ENCODE measurements around the gene TXNDC2.
A peak's percentile ranks its signal among the peaks of the same experiment; 100 is the strongest.

Gene TXNDC2

DNA sequence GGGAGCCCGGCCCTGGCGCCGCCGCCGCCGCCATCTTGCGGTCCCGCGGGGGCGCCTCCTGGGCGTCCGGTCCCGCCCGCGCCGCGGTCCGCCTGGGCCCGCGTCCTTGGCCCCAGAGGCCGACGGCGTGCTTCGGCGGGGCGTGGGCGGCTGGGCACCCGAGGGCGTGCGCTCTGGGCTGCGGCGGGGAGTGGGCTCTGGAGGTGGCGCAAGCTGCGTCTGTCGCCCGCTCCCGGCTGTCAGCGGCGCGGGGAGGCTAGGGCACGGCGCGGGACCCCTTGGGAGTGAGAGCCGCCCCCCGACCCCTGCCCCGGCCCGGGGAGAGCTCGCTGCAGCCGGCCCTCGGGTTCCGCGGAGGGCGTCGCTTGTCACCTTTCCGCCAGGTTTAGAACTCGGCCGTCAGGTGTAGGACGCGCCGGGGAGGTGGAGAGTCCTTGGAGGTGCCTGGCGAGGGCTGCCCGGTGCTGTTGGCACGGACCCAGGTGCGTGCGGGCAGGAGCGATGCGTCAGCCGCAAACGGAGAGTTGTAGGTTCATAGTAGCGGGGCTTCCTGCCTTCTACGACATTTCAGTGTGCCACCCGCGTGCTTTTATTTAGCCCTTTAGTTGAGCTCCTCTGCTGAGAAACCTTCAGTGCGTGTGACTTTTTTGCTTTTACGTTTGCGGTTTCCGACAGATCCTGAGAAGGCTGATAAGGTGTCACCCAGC lies 29.0 kb downstream of the TXNDC2 start:
- peak; percentile 63 for DNase-seq

DNA sequence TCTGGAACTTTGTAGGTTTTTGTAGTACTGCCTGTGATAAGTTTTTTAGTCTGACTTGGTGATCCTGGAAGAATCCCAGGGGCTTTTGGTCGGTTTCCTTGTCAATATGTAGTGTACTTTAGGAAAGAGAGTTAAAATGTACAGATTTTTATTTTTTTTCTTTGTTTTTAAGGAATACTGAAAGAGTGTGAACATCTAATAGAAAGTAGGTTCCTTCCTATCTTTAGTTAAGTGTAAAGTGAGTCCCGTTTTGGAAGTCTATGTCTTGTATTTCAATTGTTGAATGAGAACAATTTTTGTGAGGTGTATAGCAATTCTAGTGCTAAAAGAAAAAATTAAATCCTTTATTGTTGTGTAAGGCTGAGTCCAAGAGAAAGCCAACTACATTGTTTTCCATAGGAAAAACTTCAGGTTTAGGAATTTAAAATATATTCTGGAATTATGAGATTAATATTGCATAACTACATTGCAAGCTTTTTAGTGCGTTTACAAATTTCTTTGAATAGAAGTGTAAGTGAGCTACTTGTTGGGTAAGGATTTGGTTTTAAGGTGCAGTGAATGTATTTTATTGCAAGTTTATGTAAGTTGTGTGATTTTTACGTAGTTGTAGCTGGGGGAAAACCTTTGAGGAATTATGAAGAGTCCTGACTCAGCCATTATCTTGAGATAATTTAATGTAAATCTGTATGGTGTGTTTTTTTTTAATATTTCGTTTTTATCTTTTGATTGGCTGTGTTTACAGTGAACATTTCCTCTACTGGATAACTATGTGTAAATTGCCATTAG lies 29.7 kb downstream of the TXNDC2 start:
- no peak for DNase-seq

DNA sequence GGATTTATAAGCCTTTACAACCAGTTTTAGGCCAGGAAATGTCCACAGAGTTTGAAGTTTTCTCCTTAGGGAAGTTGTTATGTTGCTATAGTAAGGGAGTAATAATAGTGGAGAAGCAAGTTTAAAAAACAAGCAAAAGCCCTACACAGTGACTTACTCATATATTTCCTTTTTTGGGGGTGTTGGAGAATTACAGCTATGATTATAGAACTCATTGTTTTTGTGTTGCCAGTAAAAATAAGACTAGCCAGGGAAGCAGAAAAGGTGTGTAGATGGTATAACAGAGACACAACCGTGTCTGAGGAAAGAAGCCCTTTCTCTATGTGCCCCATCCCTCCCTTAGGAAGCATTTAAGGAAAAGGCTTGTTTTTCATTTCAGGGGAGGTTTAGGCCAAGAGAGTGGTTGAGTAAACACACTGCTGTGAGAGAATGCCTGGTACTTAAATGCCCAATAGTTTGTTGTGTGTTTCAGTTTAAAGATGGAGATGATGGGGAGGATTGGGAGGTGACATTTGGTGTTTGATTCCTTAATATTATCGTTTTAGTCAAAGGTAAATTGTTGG lies 30.4 kb downstream of the TXNDC2 start:
- no peak for DNase-seq

- DNase-seq: no peak
Observed at GRCh38 chr18:9916808-9917207, 31.0 kb downstream of the TXNDC2 start.

- DNase-seq: no peak
Observed at GRCh38 chr18:9918016-9918680, 32.4 kb downstream of the TXNDC2 start.

GRCh38 chr18:9919564-9920232 lies 33.9 kb downstream of the TXNDC2 start:
- DNase-seq: no peak

DNA sequence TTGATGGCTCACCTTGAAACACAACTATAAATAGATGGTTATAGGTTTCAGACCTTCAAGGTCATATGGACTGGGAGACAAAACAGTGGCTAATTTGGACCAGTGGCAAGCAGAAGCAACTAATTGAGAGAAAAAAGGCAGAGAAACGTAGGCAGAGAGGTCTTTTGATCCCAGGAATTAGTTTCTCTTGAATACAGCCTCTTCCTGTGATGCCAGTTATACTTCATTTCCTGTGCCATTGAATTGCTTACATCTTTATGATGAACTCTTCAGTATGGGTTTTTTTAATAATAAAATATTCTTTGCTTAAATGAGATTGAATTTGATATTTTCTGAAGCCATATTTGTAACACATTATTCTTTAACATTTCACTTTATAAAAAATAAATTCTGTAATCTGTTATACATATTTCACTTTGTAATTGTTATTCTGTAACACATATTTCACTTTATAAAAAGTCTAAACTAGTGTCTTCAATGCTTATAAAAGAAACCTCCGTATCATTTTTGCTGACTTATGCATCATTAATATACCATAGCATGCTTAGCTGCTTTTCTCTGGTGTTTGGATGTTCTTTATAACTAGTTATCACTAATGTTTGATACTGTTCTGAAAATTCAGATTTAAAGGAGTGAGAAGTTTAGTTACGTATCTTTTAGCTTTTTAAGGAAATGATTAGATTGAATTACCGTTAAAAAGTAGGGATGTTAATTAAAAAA lies 37.0 kb downstream of the TXNDC2 start:
- no peak for DNase-seq

DNA sequence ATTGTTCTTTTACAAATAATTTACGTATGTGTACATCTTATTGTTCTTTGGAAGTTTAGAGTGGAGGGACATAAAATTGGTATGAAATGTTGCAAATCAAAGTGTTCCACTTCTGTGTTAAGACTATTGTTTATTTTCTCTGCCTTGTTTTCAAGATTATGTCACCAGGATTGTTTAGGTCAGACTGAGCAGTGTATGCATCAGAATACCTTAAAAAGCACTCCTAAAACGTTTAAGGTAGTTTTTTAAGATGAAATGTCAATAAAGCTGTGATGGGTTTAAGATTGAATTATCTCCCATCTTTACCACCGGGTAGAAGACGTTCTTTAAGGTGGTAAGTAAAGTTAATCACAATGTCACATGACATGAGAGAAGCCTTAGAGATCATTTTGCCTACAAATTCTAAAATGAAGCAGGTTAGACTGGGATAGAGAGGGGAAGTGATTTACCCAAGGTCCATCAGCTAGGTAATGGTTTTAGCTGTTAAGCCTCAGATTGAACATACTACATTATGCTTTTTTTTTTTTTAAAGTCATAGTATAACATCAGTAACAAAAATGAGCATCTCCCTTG lies 38.7 kb downstream of the TXNDC2 start:
- DNase-seq: no peak

- DNase-seq: no peak
Observed at GRCh38 chr18:9925369-9925768, 39.6 kb downstream of the TXNDC2 start.

- no peak for DNase-seq
Observed at GRCh38 chr18:9925795-9926194, 40.0 kb downstream of the TXNDC2 start.

DNA sequence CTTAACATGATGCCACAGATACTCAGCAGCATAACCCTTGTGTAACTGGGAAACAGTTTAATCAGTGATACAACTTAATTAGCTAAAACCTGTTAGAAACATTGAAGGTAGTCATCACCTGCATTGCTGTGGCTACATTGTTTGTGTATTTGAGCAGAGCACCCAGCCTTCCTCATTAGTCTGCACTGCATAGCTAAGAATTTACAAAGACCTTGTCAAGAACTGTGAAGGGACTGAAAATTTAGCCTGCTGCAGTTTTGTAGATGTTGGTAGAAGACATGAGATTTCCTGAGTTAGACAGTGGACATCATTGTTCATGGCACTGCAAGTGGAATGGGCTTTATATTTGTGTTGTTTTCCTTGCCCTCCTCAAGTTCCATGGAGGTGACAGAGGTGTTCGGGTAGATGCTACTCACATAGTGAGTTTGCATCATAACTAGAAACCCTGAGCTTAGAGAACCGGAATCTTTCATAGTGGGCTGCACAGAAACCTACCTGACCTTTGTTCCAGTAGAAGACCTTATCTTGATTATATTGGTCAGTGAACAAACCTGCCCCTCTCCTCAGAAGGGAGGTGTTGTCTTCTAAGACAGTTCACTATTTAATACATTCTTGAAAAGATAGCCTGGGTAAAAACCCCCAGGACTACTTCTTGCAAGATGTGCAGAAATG lies 40.6 kb downstream of the TXNDC2 start:
- no peak for DNase-seq

DNA sequence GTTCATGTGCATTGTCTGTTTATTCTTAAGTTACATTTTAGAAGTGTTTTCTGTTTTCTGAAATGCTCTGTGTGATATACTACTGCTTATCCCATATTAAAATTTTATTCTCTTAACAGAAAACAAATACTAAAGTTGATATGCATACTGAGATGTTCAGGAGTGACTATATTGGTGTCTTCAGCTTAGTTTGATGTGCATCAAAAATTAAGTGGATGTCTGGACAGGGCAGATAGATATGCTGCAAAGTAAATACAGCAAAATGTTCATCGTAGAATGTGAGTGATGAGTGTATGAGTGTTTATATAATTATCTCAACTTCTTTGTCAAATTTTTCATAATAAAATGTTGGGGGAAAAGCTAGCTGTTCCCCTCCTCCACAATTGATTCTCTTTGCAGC lies 41.2 kb downstream of the TXNDC2 start:
- no peak for DNase-seq

DNA sequence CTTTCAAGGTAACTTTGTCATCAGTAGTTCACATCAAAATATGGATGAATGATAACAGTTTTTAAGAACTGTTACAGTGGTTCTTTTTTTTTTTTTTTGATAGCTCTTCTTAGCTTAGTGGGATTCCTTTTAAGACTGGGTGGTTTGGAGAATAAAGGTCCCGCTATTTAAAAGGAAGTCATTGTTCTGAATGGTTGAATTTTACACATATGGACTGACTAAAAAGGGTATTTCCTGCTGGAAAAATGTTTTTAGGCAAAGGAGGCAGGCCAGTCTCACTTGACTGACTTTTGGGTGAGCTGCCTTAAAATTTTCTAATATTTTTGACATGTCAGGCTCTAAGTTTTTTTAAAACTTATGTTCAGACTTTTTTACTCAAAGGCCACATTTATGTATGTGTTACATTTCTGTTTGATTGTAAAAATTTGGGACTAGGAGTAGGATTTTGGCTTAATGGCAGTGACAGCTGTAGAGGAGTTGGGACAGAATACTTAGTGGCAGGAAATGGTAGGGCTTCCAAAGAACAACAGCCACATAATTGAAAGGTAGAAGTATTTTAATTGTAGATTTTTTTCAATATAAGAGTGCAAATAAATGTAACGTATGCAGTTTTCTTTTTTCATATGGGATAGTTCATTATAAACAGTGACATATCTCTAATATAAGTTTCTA lies 41.8 kb downstream of the TXNDC2 start:
- DNase-seq: no peak

DNA sequence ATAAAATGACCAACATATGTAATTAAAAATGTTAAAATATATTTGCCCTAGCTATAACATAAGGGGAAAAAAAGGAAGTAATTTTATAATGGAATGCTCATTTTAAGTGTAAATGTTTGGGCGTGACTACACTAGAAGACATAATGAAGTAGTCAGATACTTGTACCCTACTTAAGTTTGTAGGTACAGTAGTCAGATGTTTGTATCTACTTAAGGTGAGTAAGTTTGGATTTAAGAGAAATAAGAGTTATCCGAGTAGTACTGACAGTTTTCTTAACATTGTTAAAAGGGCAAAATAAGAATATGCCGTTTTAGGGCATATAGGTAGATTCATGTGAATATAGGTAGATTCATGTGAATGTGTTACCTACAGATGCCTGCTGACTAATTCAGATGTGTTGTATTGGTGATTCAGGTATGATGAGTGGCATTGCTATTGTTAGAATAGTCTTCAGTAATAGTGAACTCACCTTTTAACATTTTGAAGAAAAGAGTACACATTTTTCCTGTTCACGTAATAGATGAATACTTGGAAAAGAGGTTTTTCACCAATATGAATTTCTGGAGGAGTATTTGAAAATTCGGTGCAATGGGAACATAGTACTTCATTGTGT lies 43.0 kb downstream of the TXNDC2 start:
- no peak for DNase-seq

- no peak for DNase-seq
Observed at GRCh38 chr18:9930299-9930884, 44.6 kb downstream of the TXNDC2 start.

DNA sequence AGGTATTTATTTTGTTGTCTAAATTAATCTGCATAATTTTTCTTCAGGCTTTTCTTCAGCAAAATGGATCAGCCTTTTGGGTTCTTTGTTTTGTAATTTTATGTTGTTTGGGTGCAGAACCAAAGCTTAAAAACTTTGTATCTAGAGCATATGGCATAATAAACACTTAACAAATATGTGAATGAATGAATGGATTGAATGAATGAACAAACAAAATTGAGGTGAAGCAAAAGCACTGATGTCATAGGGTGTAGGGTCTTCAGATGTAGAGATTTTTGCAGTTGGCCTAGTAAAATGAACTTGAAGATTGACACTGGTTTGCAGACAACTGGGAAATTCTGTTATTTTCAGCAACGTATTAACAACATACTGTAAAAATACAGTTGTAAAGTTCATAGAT lies 45.4 kb downstream of the TXNDC2 start:
- no peak for DNase-seq

- no peak for DNase-seq
Observed at GRCh38 chr18:9931678-9932077, 45.9 kb downstream of the TXNDC2 start.

DNA sequence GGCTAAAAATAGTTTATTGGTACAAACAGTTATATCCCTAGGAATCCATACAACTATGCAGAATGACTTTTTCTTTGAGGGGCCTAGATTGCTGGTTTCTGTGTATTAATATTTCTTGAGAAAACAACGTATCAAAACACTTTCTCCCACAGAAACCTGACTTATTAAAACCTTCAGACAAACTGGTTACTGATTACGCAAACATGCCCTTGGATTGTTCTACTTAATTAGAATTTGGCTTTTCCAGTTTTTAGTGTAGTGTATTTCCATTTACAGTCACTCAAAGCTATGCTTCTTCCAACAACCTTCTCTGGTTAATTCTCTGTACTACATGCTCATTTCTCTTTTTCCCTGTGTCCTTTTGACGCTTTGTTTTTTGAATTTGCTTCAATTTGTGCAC lies 48.1 kb downstream of the TXNDC2 start:
- no peak for DNase-seq

DNA sequence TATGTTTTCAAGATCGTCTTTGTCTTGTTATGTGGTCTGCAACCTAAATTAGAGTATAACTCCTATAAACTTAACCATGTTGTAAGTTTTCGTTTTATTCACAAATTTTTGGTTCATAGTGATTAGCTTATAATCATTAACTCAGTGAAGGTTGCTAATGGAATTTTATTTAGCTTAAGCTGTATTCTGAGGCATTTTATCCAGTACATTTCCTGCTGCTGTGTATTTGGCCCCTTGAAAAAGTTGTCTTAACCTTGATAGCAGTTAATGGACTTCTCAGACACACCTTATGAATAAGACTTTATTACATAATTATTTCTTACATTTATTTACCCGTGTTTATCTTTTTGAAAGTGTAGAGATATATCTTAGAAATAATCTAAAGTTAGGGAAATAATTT lies 48.5 kb downstream of the TXNDC2 start:
- DNase-seq: no peak
